Glutamatergic neuron (in vitro differentiated cells): Measurements from ENCODE around the gene APEH. TPM values are rescaled to one million over a fixed set of nuclear protein-coding genes. Genes with fewer than 3 reads are reported as not detected.
A peak's percentile ranks its signal among the peaks of the same experiment; 100 is the strongest.

Experiments
- DNase-seq: peaks from one replicate; pipeline ENCODE4 v3.0.0; 2022
- H3K27ac Mint-ChIP-seq: one replicate; pipeline ENCODE4 v1.8.0; 2020; ENCODE audit warnings: mild to moderate bottlenecking, mixed read lengths, inconsistent platforms; ENCODE audit not compliant: unreplicated experiment
- H3K27me3 Mint-ChIP-seq: one replicate; pipeline ENCODE4 v1.8.0; 2020; ENCODE audit warnings: mild to moderate bottlenecking, moderate library complexity, mixed read lengths, inconsistent platforms; ENCODE audit not compliant: unreplicated experiment
- H3K36me3 Mint-ChIP-seq: one replicate; pipeline ENCODE4 v1.8.0; 2020; ENCODE audit warnings: mild to moderate bottlenecking, mixed read lengths, inconsistent platforms; ENCODE audit not compliant: unreplicated experiment
- H3K4me1 Mint-ChIP-seq: one replicate; pipeline ENCODE4 v1.8.0; 2020; ENCODE audit warnings: mild to moderate bottlenecking, low read depth, mixed read lengths, inconsistent platforms; ENCODE audit not compliant: unreplicated experiment
- H3K4me3 Mint-ChIP-seq: one replicate; pipeline ENCODE4 v1.8.0; 2020; ENCODE audit warnings: mild to moderate bottlenecking, mixed read lengths, inconsistent platforms; ENCODE audit not compliant: unreplicated experiment
- H3K9me3 Mint-ChIP-seq: one replicate; pipeline ENCODE4 v1.8.0; 2020; ENCODE audit warnings: mild to moderate bottlenecking, moderate library complexity, mixed read lengths, inconsistent platforms; ENCODE audit not compliant: unreplicated experiment
- CTCF ChIP-seq: fragments of 200-600 bp; sonication (generic); IDR thresholded peaks from one replicate; pipeline ENCODE4 v1.5.0; 2021; ENCODE audit not compliant: partially characterized antibody, unreplicated experiment
- long read RNA-seq: library from polyadenylated mRNA; unstranded; transcript quantifications from one replicate; pipeline ENCODE4 v2.0.0, GENCODE V29; 2020; ENCODE audit not compliant: unreplicated experiment
- total RNA-seq: library from RNA; stranded (reverse); fragmentation: NEBNext Ultra II Directional; extraction: Animal tissue kit (Norgen Biotek cat#: 25700); gene quantifications from one replicate; pipeline ENCODE4 v1.2.1, GENCODE V29; 2021; ENCODE audit not compliant: unreplicated experiment

APEH gene
- 119 TPM for total RNA-seq
- long read RNA-seq, transcript APEH-201 (22 exons, 3,220 nt): major isoform, 33 of 65 reads
- long read RNA-seq, partial matches to known transcripts: 9 of 65 reads
- long read RNA-seq, other reads (novel, unspliced or antisense): 23 of 65 reads

GRCh38 chr3:49673715-49674496, at the start of gene APEH:
Gene APEH (plus strand): TSS chr3:49674351. CDS start chr3:49674402, 51 bp downstream.
- peak; percentile 99 for DNase-seq
- Mint-ChIP-seq H3K4me3 (peak within 1 kb of the TSS; percentile 90), H3K27ac (peak within 1 kb of the TSS; percentile 78), H3K27me3 (peaks cover 12% of the 10 kb centered on the region), H3K4me1 (peaks cover 7% of the 10 kb centered on the region), H3K36me3 (no peaks in the 10 kb centered on the region), H3K9me3 (peaks cover 14% of the 10 kb centered on the region)
- TF ChIP-seq CTCF: no peak

GRCh38 chr3:49625071-49625470, 49.1 kb upstream of the APEH start:
- peaks cover 4% of the 10 kb centered on the region for H3K27me3 Mint-ChIP-seq
- TF ChIP-seq CTCF: no peak
- H3K36me3 Mint-ChIP-seq: peaks cover 5% of the 10 kb centered on the region
- peaks cover 2% of the 10 kb centered on the region for H3K9me3 Mint-ChIP-seq
- peaks cover 3% of the 10 kb centered on the region for H3K4me1 Mint-ChIP-seq
- no peak overlapping the region for H3K27ac Mint-ChIP-seq
- H3K4me3 Mint-ChIP-seq: no peak overlapping the region
- DNase-seq: no peak

- DNase-seq: no peak
- Mint-ChIP-seq H3K9me3 (peaks cover 1% of the 10 kb centered on the region), H3K4me1 (peaks cover 5% of the 10 kb centered on the region), H3K27ac (no peak overlapping the region), H3K4me3 (no peak overlapping the region), H3K27me3 (peaks cover 4% of the 10 kb centered on the region), H3K36me3 (peaks cover 14% of the 10 kb centered on the region)
- TF ChIP-seq CTCF: no peak
These were observed 48.0 kb upstream of the APEH start for GRCh38 chr3:49626101-49626581.

- no peak for TF ChIP-seq CTCF
- Mint-ChIP-seq H3K4me3 (no peak overlapping the region), H3K4me1 (peaks cover 5% of the 10 kb centered on the region), H3K9me3 (peaks cover 3% of the 10 kb centered on the region), H3K27ac (no peak overlapping the region), H3K27me3 (peaks cover 7% of the 10 kb centered on the region), H3K36me3 (peaks cover 20% of the 10 kb centered on the region)
- DNase-seq: no peak
These were observed 47.4 kb upstream of the APEH start for GRCh38 chr3:49626796-49627195.

GRCh38 chr3:49627634-49628033, 46.5 kb upstream of the APEH start:
- H3K4me1 Mint-ChIP-seq: peaks cover 5% of the 10 kb centered on the region
- peaks cover 7% of the 10 kb centered on the region for H3K27me3 Mint-ChIP-seq
- no peak overlapping the region for H3K4me3 Mint-ChIP-seq
- no peak overlapping the region for H3K27ac Mint-ChIP-seq
- no peak for TF ChIP-seq CTCF
- no peak for DNase-seq
- H3K36me3 Mint-ChIP-seq: peaks cover 24% of the 10 kb centered on the region
- H3K9me3 Mint-ChIP-seq: peaks cover 5% of the 10 kb centered on the region
